ENCODE data around the gene FRMD8. TPM values are rescaled to one million over a fixed set of nuclear protein-coding genes. Genes with fewer than 3 reads are reported as not detected.

Gene FRMD8
- total and polyA plus RNA-seq, 9 of the 15 experiments (the other 6 are each of a cell fraction or from before 2014, with no cell fraction given), result 4.5 to 54.5 (median 15.8) TPM

- TF ChIP-seq PHF8 (IDR thresholded peaks at IDR 0.05; ENCODE audit: borderline replicate concordance, low read length), result no peak
- TF ChIP-seq KAT7 (CRISPR knock-in tag; IDR thresholded peaks at IDR 0.05; ENCODE audit: borderline replicate concordance), result peak; percentile 8; the same call in 1 of the 2 replicates
- TF ChIP-seq E2F6 (IDR thresholded peaks at IDR 0.05; ENCODE audit: borderline replicate concordance in 1 of 2, extremely low read depth in 1 of 2, insufficient read depth in 1 of 2, insufficient read length in 1 of 2, low read depth in 1 of 2, low read length in 1 of 2, poor library complexity in 1 of 2, severe bottlenecking in 1 of 2), result no peak
- TF ChIP-seq ARID4B (CRISPR knock-in tag; IDR thresholded peaks at IDR 0.05), result peak; percentile 1; the same call in 1 of the 2 replicates
- TF ChIP-seq RNF2 (IDR thresholded peaks at IDR 0.05), result 0 out of 2 replicates have a peak, but pooled peaks have one; percentile 5
- TF ChIP-seq ZNF354B (CRISPR knock-in tag; IDR thresholded peaks at IDR 0.05), result no peak
- peak in 1 of 2 experiments; percentile 85; a peak in 2 of 4 replicates for TF ChIP-seq ZMIZ1 (IDR thresholded peaks at IDR 0.05; ENCODE audit: low read depth in 2 of 2, low read length in 2 of 2)
- TF ChIP-seq ZNF133 (CRISPR knock-in tag; IDR thresholded peaks at IDR 0.05), result no peak
- 0 out of 2 replicates have a peak, but pooled peaks have one; percentile 23 for TF ChIP-seq HDAC6 (IDR thresholded peaks at IDR 0.05; ENCODE audit: low read depth, low read length)
- no peak for TF ChIP-seq SRSF1 (IDR thresholded peaks at IDR 0.05; ENCODE audit: low read depth, low read length)
- TF ChIP-seq ZBED1 (IDR thresholded peaks at IDR 0.05), result peak; percentile 96
- 0 out of 2 replicates have a peak, but pooled peaks have one; percentile 66 for TF ChIP-seq CGGBP1 (CRISPR knock-in tag; IDR thresholded peaks at IDR 0.05)
- TF ChIP-seq KAT8 (IDR thresholded peaks at IDR 0.05; ENCODE audit: low read depth), result no peak
- TF ChIP-seq ZFPM2 (CRISPR knock-in tag; IDR thresholded peaks at IDR 0.05), result peak; percentile 75; the same call in 1 of the 2 replicates
Measured at GRCh38 chr11:65427691-65428577, 41.5 kb downstream of the FRMD8 start (continued).

Data from K562 (cell line).